SK-N-MC (cell line): ENCODE measurements around the gene SLC25A10.

Experiments used
- DNase-seq: peaks from one replicate; pipeline ENCODE4 v3.0.0-alpha.2; 2011; ENCODE audit warnings: low read depth, low spot score
- H3K27ac ChIP-seq: fragments of 200-600 bp; sonication (generic); 2 replicates; pipeline ENCODE4 v1.5.1; 2016; ENCODE audit warnings: mixed run types
- H3K36me3 ChIP-seq: fragments of 200-600 bp; sonication (generic); 2 replicates; pipeline ENCODE4 v1.6.1; 2017; ENCODE audit warnings: antibody characterized with exemption, low read length, mixed read lengths; ENCODE audit not compliant: insufficient read depth
- H3K4me3 ChIP-seq: fragments of 200-600 bp; sonication (generic); 2 replicates; pipeline ENCODE4 v1.5.1; 2016
- H3K9ac ChIP-seq: fragments of 200-600 bp; sonication (generic); 2 replicates; pipeline ENCODE4 v1.8.0; 2017; ENCODE audit warnings: mixed run types, mixed read lengths; ENCODE audit not compliant: insufficient read length
- H3K9me3 ChIP-seq: fragments of 200-600 bp; sonication (generic); 2 replicates; pipeline ENCODE4 v1.6.1; 2017; ENCODE audit warnings: low read depth, mild to moderate bottlenecking, antibody characterized with exemption, low read length, moderate library complexity, mixed read lengths
- EZH2 ChIP-seq: fragments of 200-600 bp; sonication (generic); IDR thresholded peaks from one replicate; pipeline ENCODE4 v1.6.1; 2017; ENCODE audit warnings: antibody characterized with exemption
- FOXP2 ChIP-seq: optimal IDR thresholded peaks from 2 replicates; pipeline ENCODE3; 2011; ENCODE audit warnings: mild to moderate bottlenecking, moderate library complexity; ENCODE audit not compliant: insufficient read depth; ENCODE audit errors: extremely low read length, control extremely low read depth
- POLR2AphosphoS5 ChIP-seq: IDR thresholded peaks from 2 replicates; pipeline ENCODE4 v1.6.1; 2012; ENCODE audit warnings: mild to moderate bottlenecking, low read depth, low read length, borderline replicate concordance

The SLC25A10 gene

GRCh38 chr17:81715107-81715871, 3.2 kb downstream of the SLC25A10 start:
- Histone ChIP-seq H3K9me3 (no peaks in the 10 kb centered on the region), H3K9ac (no peak overlapping the region), H3K27ac (no peak overlapping the region), H3K4me3 (no peak overlapping the region), H3K36me3 (no peaks in the 10 kb centered on the region; the same call in 1 of the 2 replicates)
- DNase-seq: no peak
- TF ChIP-seq POLR2AphosphoS5 (no peak), FOXP2 (no peak), EZH2 (no peak)

GRCh38 chr17:81715872-81716673, 4.0 kb downstream of the SLC25A10 start:
- DNase-seq: no peak
- H3K4me3 ChIP-seq: no peak overlapping the region
- no peaks in the 10 kb centered on the region for H3K9me3 ChIP-seq
- H3K27ac ChIP-seq: no peak overlapping the region
- TF ChIP-seq POLR2AphosphoS5 (no peak), EZH2 (no peak), FOXP2 (no peak)
- H3K9ac ChIP-seq: no peak overlapping the region
- H3K36me3 ChIP-seq: no peaks in the 10 kb centered on the region; the same call in 1 of the 2 replicates

DNA sequence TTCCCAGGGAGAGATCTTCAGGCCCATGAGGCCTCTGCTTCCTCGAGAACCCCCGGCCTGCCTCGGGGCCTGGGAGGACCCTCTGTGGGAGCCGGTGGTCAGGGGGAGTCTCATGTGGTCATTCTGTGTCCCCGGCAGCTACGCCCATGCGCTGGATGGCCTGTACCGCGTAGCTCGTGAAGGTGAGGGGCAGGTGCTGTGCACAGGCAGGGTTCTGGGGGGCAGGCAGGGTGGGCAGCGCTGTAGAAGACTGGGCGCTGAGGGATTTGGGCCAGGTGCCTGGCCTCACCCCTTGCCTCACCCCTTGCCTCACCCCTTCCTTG, 4.6 kb downstream of the SLC25A10 start:
- no peak for DNase-seq
- Histone ChIP-seq H3K27ac (no peak overlapping the region), H3K9me3 (no peaks in the 10 kb centered on the region), H3K9ac (no peak overlapping the region), H3K4me3 (no peak overlapping the region), H3K36me3 (no peaks in the 10 kb centered on the region; the same call in 1 of the 2 replicates)
- no peak for TF ChIP-seq FOXP2
- TF ChIP-seq EZH2: no peak
- no peak for TF ChIP-seq POLR2AphosphoS5

DNA sequence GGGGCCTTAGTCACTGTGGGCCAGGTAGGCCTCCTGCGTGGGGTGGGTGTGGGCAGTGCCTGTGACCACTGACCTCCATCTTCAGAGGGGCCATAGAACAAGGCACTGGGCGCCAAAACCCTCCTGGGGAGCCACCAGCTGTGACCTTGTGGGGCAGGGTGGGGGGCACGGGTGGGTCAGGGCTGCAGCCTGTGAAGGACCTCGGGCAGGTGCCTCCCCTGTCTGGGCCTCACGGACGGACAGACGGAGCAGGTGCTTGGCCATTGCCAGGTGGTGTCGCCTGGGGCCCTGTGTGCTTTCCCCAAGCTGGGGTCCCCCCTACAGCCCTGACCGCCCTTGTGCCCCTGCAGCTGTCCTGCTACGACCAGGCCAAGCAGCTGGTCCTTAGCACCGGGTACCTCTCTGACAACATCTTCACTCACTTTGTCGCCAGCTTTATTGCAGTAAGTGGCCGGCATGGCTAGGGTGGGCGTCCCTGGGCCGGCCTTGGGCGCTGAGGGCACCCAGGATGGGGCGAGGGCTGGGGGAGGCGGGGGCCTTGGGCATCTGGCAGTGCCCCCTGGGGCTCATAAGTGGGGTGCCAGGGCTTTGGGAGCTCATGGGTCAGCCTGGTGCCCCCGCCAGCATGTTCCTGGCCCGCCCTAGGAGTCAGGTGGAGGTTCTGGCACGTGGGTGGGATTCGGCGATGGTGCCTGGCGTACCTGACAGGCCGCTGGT, 5.1 kb downstream of the SLC25A10 start:
- no peak for DNase-seq
- H3K36me3 ChIP-seq: no peaks in the 10 kb centered on the region; the same call in 1 of the 2 replicates

DNA sequence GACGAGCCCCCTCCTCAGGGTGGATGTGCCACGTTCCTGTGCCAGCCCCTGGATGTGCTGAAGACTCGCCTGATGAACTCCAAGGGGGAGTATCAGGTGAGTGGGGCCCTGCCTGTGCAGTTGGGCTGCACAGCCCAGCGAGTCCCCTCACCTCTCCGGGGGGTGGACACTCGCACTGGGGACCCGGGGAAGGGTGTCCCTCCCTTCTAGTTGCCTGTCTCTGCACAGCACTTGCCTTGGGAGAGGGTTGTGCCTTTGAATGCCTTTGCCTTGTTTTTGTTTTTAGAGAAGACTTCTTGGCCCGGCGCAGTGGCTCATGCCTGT, 5.6 kb downstream of the SLC25A10 start:
- TF ChIP-seq POLR2AphosphoS5 (no peak), FOXP2 (no peak), EZH2 (no peak)
- Histone ChIP-seq H3K9ac (no peak overlapping the region), H3K4me3 (no peak overlapping the region), H3K27ac (no peak overlapping the region), H3K36me3 (no peaks in the 10 kb centered on the region; the same call in 1 of the 2 replicates), H3K9me3 (no peaks in the 10 kb centered on the region)
- no peak for DNase-seq

More for the DNA sequence above, 5.1 kb downstream of the SLC25A10 start:
- Histone ChIP-seq H3K4me3 (no peak overlapping the region), H3K27ac (no peak overlapping the region), H3K9ac (no peak overlapping the region), H3K9me3 (no peaks in the 10 kb centered on the region)
- TF ChIP-seq FOXP2 (no peak), POLR2AphosphoS5 (no peak), EZH2 (no peak)

GRCh38 chr17:81719410-81720266, 7.6 kb downstream of the SLC25A10 start:
- H3K36me3 ChIP-seq: no peaks in the 10 kb centered on the region; the same call in 1 of the 2 replicates
- H3K9ac ChIP-seq: no peak overlapping the region
- DNase-seq: no peak
- no peak overlapping the region for H3K27ac ChIP-seq
- TF ChIP-seq POLR2AphosphoS5: no peak
- TF ChIP-seq EZH2: no peak
- TF ChIP-seq FOXP2: no peak
- H3K4me3 ChIP-seq: no peak overlapping the region
- H3K9me3 ChIP-seq: no peaks in the 10 kb centered on the region

DNA sequence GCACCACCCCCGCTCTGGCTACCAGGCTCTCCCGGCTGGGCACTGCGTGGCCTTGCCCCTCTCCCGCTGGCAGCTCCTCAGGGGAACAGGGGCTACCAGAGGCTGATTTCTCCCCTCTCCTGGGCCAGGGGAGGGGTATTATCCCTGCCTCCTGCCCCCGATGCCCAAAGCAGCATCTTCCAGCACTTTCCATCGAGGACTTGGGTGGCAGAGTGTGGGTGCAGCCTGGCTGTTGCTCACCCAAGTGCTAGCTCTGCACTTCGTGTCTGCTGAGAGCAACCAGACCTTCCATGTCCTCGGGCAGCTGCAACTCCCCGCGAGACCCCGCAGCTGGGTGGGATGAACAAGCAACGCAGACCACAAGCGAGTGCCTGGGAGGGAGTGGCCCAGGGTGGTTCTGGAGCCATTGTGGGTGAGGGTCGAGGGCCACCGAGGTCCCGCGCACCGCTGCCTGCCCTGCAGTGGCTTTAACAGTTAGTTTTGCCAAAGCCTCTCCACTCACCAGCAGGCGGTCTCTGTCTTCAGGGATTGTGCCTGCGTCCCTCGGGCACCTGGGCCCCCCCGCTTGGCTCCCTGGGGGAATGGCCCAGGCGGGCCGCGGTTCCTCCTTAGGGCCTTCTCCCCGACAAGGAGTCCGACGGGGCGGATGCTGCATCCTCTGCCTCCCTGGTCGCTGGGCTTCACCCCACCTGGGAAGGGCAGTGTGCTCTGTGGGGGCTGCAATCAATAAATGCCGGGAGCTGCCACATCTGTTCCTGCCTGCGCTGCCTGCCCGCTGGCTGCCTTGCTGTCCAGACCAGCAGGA, 8.4 kb downstream of the SLC25A10 start:
- no peak for DNase-seq
- Histone ChIP-seq H3K9ac (no peak overlapping the region), H3K36me3 (no peaks in the 10 kb centered on the region; the same call in 1 of the 2 replicates), H3K4me3 (no peak overlapping the region), H3K9me3 (no peaks in the 10 kb centered on the region), H3K27ac (no peak overlapping the region)
- TF ChIP-seq POLR2AphosphoS5 (no peak; the same call in 1 of the 2 replicates), EZH2 (no peak), FOXP2 (no peak)
